ENCODE data around the gene RGS19.

Gene RGS19

DNA sequence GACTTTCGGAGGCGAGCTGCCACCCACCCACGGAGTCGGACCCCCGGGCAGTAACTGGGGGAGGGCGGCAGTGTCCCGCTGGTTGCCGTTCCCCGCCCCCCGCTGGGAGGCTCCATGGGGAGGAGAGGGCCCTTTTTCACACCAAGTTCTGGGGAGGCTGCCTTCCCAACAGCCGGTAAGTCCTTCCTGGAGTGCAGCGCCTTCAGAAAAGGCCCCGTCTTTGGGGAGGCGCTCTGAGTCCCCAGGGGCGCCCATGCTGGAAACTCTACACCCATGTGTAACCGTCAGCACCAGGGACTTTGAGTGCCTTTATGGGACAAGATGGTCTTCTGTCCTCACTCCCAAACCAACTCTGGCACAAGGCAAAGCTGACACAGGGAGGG lies 29.4 kb downstream of the RGS19 start:
- peak overlapping the region; percentile 36; the same call in 1 of the 2 replicates for H3K27ac ChIP-seq
- TF ChIP-seq, protein P1, sequence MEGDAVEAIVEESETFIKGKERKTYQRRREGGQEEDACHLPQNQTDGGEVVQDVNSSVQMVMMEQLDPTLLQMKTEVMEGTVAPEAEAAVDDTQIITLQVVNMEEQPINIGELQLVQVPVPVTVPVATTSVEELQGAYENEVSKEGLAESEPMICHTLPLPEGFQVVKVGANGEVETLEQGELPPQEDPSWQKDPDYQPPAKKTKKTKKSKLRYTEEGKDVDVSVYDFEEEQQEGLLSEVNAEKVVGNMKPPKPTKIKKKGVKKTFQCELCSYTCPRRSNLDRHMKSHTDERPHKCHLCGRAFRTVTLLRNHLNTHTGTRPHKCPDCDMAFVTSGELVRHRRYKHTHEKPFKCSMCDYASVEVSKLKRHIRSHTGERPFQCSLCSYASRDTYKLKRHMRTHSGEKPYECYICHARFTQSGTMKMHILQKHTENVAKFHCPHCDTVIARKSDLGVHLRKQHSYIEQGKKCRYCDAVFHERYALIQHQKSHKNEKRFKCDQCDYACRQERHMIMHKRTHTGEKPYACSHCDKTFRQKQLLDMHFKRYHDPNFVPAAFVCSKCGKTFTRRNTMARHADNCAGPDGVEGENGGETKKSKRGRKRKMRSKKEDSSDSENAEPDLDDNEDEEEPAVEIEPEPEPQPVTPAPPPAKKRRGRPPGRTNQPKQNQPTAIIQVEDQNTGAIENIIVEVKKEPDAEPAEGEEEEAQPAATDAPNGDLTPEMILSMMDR (conservative IDR thresholded peaks at IDR 0.05), result no peak

- H3K27ac ChIP-seq, result peak within 1 kb of the TSS; percentile 36; the same call in 1 of the 2 replicates
- TF ChIP-seq, protein P1 (conservative IDR thresholded peaks at IDR 0.05), result 0 out of 2 replicates have a peak, but pooled peaks have one; percentile 23
Measured at GRCh38 chr20:64049060-64049877, 30.0 kb downstream of the RGS19 start, which contains the start of gene SOX18. Gene SOX18, minus strand, starts transcription at chr20:64049639. Its CDS starts 123 bp downstream, at chr20:64049516.

- TF ChIP-seq, protein P1 (conservative IDR thresholded peaks at IDR 0.05), result no peak
- no peak overlapping the region for H3K27ac ChIP-seq
Measured at GRCh38 chr20:64048402-64049044, 30.8 kb downstream of the RGS19 start.

DNA sequence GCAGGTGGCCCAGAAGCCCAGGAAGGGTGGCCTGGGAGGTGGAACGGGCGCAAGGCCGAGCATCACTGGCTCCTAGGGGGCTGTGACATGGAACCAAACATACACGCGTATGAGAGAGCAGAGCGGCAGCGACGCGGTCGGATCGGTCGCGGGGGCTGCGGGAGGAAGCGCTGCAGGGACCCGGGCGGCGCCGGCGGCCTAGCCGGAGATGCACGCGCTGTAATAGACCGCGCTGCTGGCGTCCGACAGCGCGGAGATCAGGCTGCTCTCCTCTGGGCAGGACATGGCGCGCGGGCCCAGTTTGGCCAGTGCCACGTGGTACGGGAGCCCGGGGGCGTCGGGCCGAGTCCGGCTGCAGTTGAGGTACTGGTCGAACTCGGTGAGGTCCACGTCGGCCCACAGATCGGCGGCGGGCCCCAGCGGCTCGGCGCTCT lies 31.3 kb downstream of the RGS19 start:
- H3K27ac ChIP-seq, result no peak overlapping the region
- TF ChIP-seq, protein P1 (conservative IDR thresholded peaks at IDR 0.05), result no peak

DNA sequence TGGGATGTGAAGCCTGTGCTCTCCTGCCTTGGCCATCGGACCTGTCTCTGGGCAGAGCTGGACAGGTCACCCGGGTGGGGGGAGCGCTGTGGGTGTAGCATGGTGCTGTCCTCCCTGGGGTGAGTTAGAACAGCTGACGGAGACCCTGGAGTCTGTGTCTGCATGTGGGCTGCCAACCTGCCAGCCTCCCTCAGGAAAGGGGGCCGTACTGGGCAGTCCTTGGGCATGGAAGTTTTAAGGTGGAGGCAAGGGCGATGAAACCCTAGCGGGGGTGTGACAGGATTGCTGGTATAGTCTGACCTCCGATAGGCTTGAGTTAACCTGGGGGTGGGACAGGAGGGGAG lies 32.3 kb downstream of the RGS19 start:
- TF ChIP-seq, protein P1 (conservative IDR thresholded peaks at IDR 0.05), result no peak
- H3K27ac ChIP-seq, result no peak overlapping the region

GRCh38 chr20:64045346-64046011 lies 33.8 kb downstream of the RGS19 start:
- TF ChIP-seq, protein P1 (conservative IDR thresholded peaks at IDR 0.05), result no peak
- H3K27ac ChIP-seq, result no peak overlapping the region

Data from VCaP (cell line).